GM23248 (cell line): ENCODE measurements around the gene GSTO2. TPM values are rescaled to one million over a fixed set of nuclear protein-coding genes. Genes with fewer than 3 reads are reported as not detected.
"Not testable (repeated sequence)": the region's sequence is repeated elsewhere in the genome, so short reads cannot be mapped to it uniquely, and the experiment has no call there.

Source experiments
- DNase-seq: peaks from one replicate; pipeline ENCODE4 v3.0.0-alpha.2; 2015
- H2AFZ ChIP-seq: fragments of 200-600 bp; sonication (generic); 2 replicates; pipeline ENCODE4 v1.6.1; 2016; ENCODE audit warnings: antibody characterized with exemption
- H3F3A ChIP-seq: fragments of 200-600 bp; sonication (generic); 2 replicates; pipeline ENCODE4 v1.6.1; 2016; ENCODE audit warnings: mild to moderate bottlenecking, antibody characterized with exemption, mixed run types; ENCODE audit not compliant: insufficient read depth
- H3K27ac ChIP-seq: fragments of 200-600 bp; sonication (generic); 2 replicates; pipeline ENCODE4 v1.5.1; 2016; ENCODE audit warnings: mild to moderate bottlenecking
- H3K27me3 ChIP-seq: fragments of 200-600 bp; sonication (generic); replicated peaks from 2 replicates; pipeline ENCODE4 v1.6.1; 2016; ENCODE audit warnings: mild to moderate bottlenecking; ENCODE audit not compliant: insufficient read depth
- H3K36me3 ChIP-seq: fragments of 200-600 bp; sonication (generic); 2 replicates; pipeline ENCODE4 v1.6.1; 2016; ENCODE audit warnings: low read depth, mild to moderate bottlenecking
- H3K4me1 ChIP-seq: fragments of 200-600 bp; sonication (generic); 2 replicates; pipeline ENCODE4 v1.6.1; 2016; ENCODE audit warnings: mild to moderate bottlenecking; ENCODE audit not compliant: insufficient read depth
- H3K4me2 ChIP-seq: fragments of 200-600 bp; sonication (generic); one replicate; pipeline ENCODE4 v1.6.1; 2016; ENCODE audit warnings: mild to moderate bottlenecking; ENCODE audit not compliant: unreplicated experiment
- H3K4me3 ChIP-seq: fragments of 200-600 bp; sonication (generic); 2 replicates; pipeline ENCODE4 v1.5.1; 2016; ENCODE audit warnings: mild to moderate bottlenecking
- H3K79me2 ChIP-seq: fragments of 200-600 bp; sonication (generic); 2 replicates; pipeline ENCODE4 v1.6.1; 2016; ENCODE audit warnings: mild to moderate bottlenecking; ENCODE audit not compliant: insufficient read depth
- H3K9ac ChIP-seq: fragments of 200-600 bp; sonication (generic); 2 replicates; pipeline ENCODE4 v1.6.1; 2016; ENCODE audit warnings: mild to moderate bottlenecking
- H3K9me2 ChIP-seq: fragments of 200-600 bp; sonication (generic); 2 replicates; pipeline ENCODE4 v1.6.1; 2016; ENCODE audit warnings: mixed run types, mild to moderate bottlenecking, moderate library complexity; ENCODE audit not compliant: insufficient read depth
- H3K9me3 ChIP-seq: fragments of 200-600 bp; sonication (generic); one replicate; pipeline ENCODE4 v1.6.1; 2017; ENCODE audit warnings: low read depth
- H4K20me1 ChIP-seq: fragments of 200-600 bp; sonication (generic); 2 replicates; pipeline ENCODE4 v1.6.0; 2016; ENCODE audit not compliant: insufficient read depth
- EZH2 ChIP-seq: fragments of 200-600 bp; sonication (generic); IDR thresholded peaks from 2 replicates; pipeline ENCODE4 v1.6.1; 2018; ENCODE audit warnings: antibody characterized with exemption, mild to moderate bottlenecking; ENCODE audit not compliant: insufficient read depth, poor library complexity, severe bottlenecking
- EZH2phosphoT487 ChIP-seq: fragments of 200-600 bp; sonication (generic); IDR thresholded peaks from 2 replicates; pipeline ENCODE4 v1.6.1; 2018; ENCODE audit warnings: antibody characterized with exemption, moderate library complexity, mild to moderate bottlenecking, low read depth; ENCODE audit not compliant: insufficient read depth
- WGBS, 2 experiments: methylation state at CpG; one replicate each; pipeline ENCODE4 v1.1.6; 2015 to 2017; ENCODE audit warnings: low lambda C conversion rate in 2 of 2, low coverage in 1 of 2; ENCODE audit errors: missing lambda C conversion rate in 2 of 2; 5-methylcytosine and 5-hydroxymethylcytosine counted together
- in situ Hi-C: fragments of 300-500 bp; cut with MboI; formaldehyde crosslinking; loops from 2 replicates; pipeline ENCODE4 v1.15.0; 2020
- polyA plus RNA-seq: library from polyadenylated mRNA; unstranded; fragments of >200 nt; fragmentation: Nextera tagmentation; extraction: Ambion mirVana; gene quantifications from 2 replicates; pipeline ENCODE4 v1.2.1, GENCODE V29; 2016
- total RNA-seq: library from RNA; depleted of rRNA; stranded (reverse); fragments of >200 nt; shearing (Covaris generic); gene quantifications from 2 replicates; pipeline ENCODE4 v1.2.3, GENCODE V29; 2014

GSTO2 gene
- total and polyA plus RNA-seq, 2 experiments from 2014 or later: 1.1 to 2.2 TPM

GRCh38 chr10:104245066-104245632, 23.8 kb upstream of the GSTO2 start:
- no peaks in the 10 kb centered on the region for H3K27me3 ChIP-seq
- no peaks in the 10 kb centered on the region for H3K9me2 ChIP-seq
- no peak overlapping the region for H3K27ac ChIP-seq
- no peaks in the 10 kb centered on the region for H3K9me3 ChIP-seq
- H3K4me1 ChIP-seq: peaks cover 5% of the 10 kb centered on the region
- no peak overlapping the region for H3K9ac ChIP-seq
- in situ Hi-C loops: no loop called here
- no peaks in the 10 kb centered on the region for H3K36me3 ChIP-seq
- no peaks in the 10 kb centered on the region for H3K79me2 ChIP-seq
- peaks cover 14% of the 10 kb centered on the region for H3F3A ChIP-seq
- H2AFZ ChIP-seq: no peak overlapping the region
- 90 to 96% methylated on average over 27 to 34 of the region's 34 CpGs for WGBS, 2 experiments
- H3K4me3 ChIP-seq: no peak overlapping the region
- no peak overlapping the region for H3K4me2 ChIP-seq
- DNase-seq: no peak
- H4K20me1 ChIP-seq: no peaks in the 10 kb centered on the region
- TF ChIP-seq EZH2phosphoT487 (no peak), EZH2 (no peak)

GRCh38 chr10:104246976-104247375, 22.0 kb upstream of the GSTO2 start:
- H3F3A ChIP-seq: peaks cover 14% of the 10 kb centered on the region
- no peaks in the 10 kb centered on the region for H4K20me1 ChIP-seq
- H3K27ac ChIP-seq: peak overlapping the region; percentile 86
- H3K36me3 ChIP-seq: no peaks in the 10 kb centered on the region
- no peaks in the 10 kb centered on the region for H3K27me3 ChIP-seq
- H3K79me2 ChIP-seq: no peaks in the 10 kb centered on the region
- 3 to 5% methylated on average over 2 of the region's 2 CpGs for WGBS, 2 experiments
- H3K9ac ChIP-seq: no peak overlapping the region
- no peak overlapping the region for H3K4me2 ChIP-seq
- in situ Hi-C loops: no loop called here
- TF ChIP-seq EZH2: no peak
- TF ChIP-seq EZH2phosphoT487: no peak
- no peaks in the 10 kb centered on the region for H3K9me2 ChIP-seq
- DNase-seq: peak; percentile 92
- H3K9me3 ChIP-seq: no peaks in the 10 kb centered on the region
- H2AFZ ChIP-seq: peak overlapping the region; percentile 66
- H3K4me1 ChIP-seq: peaks cover 5% of the 10 kb centered on the region
- H3K4me3 ChIP-seq: no peak overlapping the region

GRCh38 chr10:104247513-104248146, 21.4 kb upstream of the GSTO2 start:
- H3K9me3 ChIP-seq: no peaks in the 10 kb centered on the region

GRCh38 chr10:104248931-104249330, 20.1 kb upstream of the GSTO2 start:
- H3K36me3 ChIP-seq, H3K4me1 ChIP-seq, H3K27ac ChIP-seq, H4K20me1 ChIP-seq, H3K27me3 ChIP-seq, H3K9ac ChIP-seq, H3K4me3 ChIP-seq, H3K79me2 ChIP-seq, in situ Hi-C loops, DNase-seq, H3K4me2 ChIP-seq, H3K9me2 ChIP-seq, H2AFZ ChIP-seq, H3K9me3 ChIP-seq: not testable (repeated sequence)
- H3F3A ChIP-seq: peaks cover 15% of the 10 kb centered on the region
- WGBS, 2 experiments: 46 to 47% methylated on average over 11 of the region's 11 CpGs

More at GRCh38 chr10:104247513-104248146, 21.4 kb upstream of the GSTO2 start:
- no peaks in the 10 kb centered on the region for H3K79me2 ChIP-seq
- H4K20me1 ChIP-seq: no peaks in the 10 kb centered on the region
- peaks cover 14% of the 10 kb centered on the region for H3F3A ChIP-seq
- TF ChIP-seq EZH2 (no peak), EZH2phosphoT487 (no peak)
- no peaks in the 10 kb centered on the region for H3K27me3 ChIP-seq
- H2AFZ ChIP-seq: peak overlapping the region; percentile 66; the same call in 1 of the 2 replicates
- in situ Hi-C loops: no loop called here
- H3K9ac ChIP-seq: no peak overlapping the region
- H3K9me2 ChIP-seq: no peaks in the 10 kb centered on the region
- no peak overlapping the region for H3K4me3 ChIP-seq
- 59 to 62% methylated on average over 3 of the region's 3 CpGs for WGBS, 2 experiments
- no peak for DNase-seq
- no peaks in the 10 kb centered on the region for H3K36me3 ChIP-seq
- no peak overlapping the region for H3K4me2 ChIP-seq
- peaks cover 5% of the 10 kb centered on the region for H3K4me1 ChIP-seq
- H3K27ac ChIP-seq: peak overlapping the region; percentile 75
